PC-3 (cell line): Measurements from ENCODE around the gene LIMS4.
"Not testable (repeated sequence)": the region's sequence is repeated elsewhere in the genome, so short reads cannot be mapped to it uniquely, and the experiment has no call there.

Source experiments
- CTCF ChIP-seq: fragments of 300-600 bp; sonication (generic); conservative IDR thresholded peaks from 2 replicates; pipeline ENCODE4 v1.5.1; 2017; ENCODE audit warnings: antibody characterized with exemption, low read depth, mild to moderate bottlenecking, low read length
- EZH2phosphoT487 ChIP-seq: fragments of 300-600 bp; sonication (generic); IDR thresholded peaks from 2 replicates; pipeline ENCODE4 v1.6.1; 2018; ENCODE audit warnings: mild to moderate bottlenecking, antibody characterized with exemption, low read length, borderline replicate concordance

GRCh38 chr2:110407142-110407541, 65.5 kb downstream of the LIMS4 start:
- TF ChIP-seq CTCF, EZH2phosphoT487: not testable (repeated sequence)
